Stimulated activated CD4-positive, alpha-beta T cell treated with anti-CD3 and anti-CD28 coated beads, Interleukin-2, amount 100 ng/mL, for 48 hours (primary cell): ENCODE results near the gene DHX29.
A peak's percentile ranks its signal among the peaks of the same experiment; 100 is the strongest.

Experiments used
- DNase-seq, 2 donors: peaks; one replicate each; pipeline ENCODE4 v3.0.0-alpha.2; 2020

DHX29 gene

GRCh38 chr5:55308254-55308836 is 851 bp upstream of the DHX29 start:
- peak; percentile 6 to 13 for DNase-seq

GRCh38 chr5:55306641-55307382 is 682 bp downstream of the DHX29 start:
- DNase-seq = no peak

GRCh38 chr5:55305345-55305744 is 2.1 kb downstream of the DHX29 start:
- no peak for DNase-seq

- DNase-seq = no peak
Observed at GRCh38 chr5:55304584-55304983, 2.9 kb downstream of the DHX29 start.

GRCh38 chr5:55303238-55303690 is 4.2 kb downstream of the DHX29 start:
- DNase-seq = no peak

- DNase-seq = no peak
Observed at GRCh38 chr5:55300890-55301289, 6.6 kb downstream of the DHX29 start.

- no peak for DNase-seq
Observed at GRCh38 chr5:55294935-55295334, 12.6 kb downstream of the DHX29 start.

GRCh38 chr5:55290991-55291390 is 16.5 kb downstream of the DHX29 start:
- DNase-seq = no peak

- no peak for DNase-seq
Observed at GRCh38 chr5:55289808-55290207, 17.7 kb downstream of the DHX29 start.

GRCh38 chr5:55286411-55286933 is 21.0 kb downstream of the DHX29 start:
- no peak for DNase-seq

- DNase-seq = no peak
Observed at GRCh38 chr5:55278778-55279177, 28.7 kb downstream of the DHX29 start.

GRCh38 chr5:55276771-55277170 is 30.7 kb downstream of the DHX29 start:
- no peak for DNase-seq

- DNase-seq = no peak
Observed at GRCh38 chr5:55258339-55258738, 49.2 kb downstream of the DHX29 start.

GRCh38 chr5:55254802-55255201 is 52.7 kb downstream of the DHX29 start:
- no peak for DNase-seq

- no peak for DNase-seq
Observed at GRCh38 chr5:55250064-55250463, 57.4 kb downstream of the DHX29 start.

GRCh38 chr5:55241746-55242145 is 65.7 kb downstream of the DHX29 start:
- DNase-seq = no peak

GRCh38 chr5:55236800-55237199 is 70.7 kb downstream of the DHX29 start:
- no peak for DNase-seq

- no peak for DNase-seq
Observed at GRCh38 chr5:55234121-55234700, 73.3 kb downstream of the DHX29 start.

- peak; percentile 47 to 54 for DNase-seq
Observed at GRCh38 chr5:55232985-55233928, 74.2 kb downstream of the DHX29 start, which contains the start of gene CCNO. Gene CCNO (minus strand): TSS chr5:55233608. CDS start chr5:55233523, 85 bp downstream.

GRCh38 chr5:55232271-55232984 is 75.1 kb downstream of the DHX29 start:
- DNase-seq = no peak

GRCh38 chr5:55231919-55232270 is 75.6 kb downstream of the DHX29 start:
- no peak for DNase-seq
